Hepatic stellate cell (primary cell): ENCODE data around the gene RASL11B.

Experiments used
- DNase-seq: peaks from one replicate; pipeline ENCODE4 v3.0.0; 2011; ENCODE audit warnings: low spot score

RASL11B gene

DNA sequence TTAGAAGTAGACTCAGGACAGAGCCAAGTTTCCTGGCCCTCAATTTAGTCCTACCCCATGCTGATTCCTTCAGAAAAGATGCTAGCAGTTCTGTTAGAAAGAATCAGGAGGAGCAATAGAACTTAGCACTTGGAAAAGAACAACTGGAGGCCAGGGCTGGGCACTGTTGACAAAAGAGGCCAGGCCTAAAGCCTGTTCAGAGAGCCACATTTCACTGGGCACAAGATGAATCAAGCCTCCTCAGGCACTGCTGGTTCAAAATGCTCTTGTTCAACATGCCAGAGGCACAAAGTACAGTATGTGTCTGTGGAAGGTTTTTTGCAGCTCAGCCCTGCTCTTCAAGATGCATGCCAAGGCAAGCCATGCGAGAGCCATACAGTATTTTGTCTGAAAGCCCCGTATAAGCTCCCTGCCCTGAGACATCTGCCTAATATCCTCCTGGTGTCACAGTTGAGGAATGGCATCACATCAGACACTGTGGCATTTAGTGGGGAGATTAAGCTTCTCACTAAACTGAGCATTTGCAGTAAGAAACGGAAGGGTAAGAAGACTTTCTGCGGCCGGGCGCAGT, 53.7 kb downstream of the RASL11B start:
- no peak for DNase-seq
